Measurements from ENCODE around the gene LRRC14B. TPM values are rescaled to one million over a fixed set of nuclear protein-coding genes. Genes with fewer than 3 reads are reported as not detected.

The LRRC14B gene
- total RNA-seq, 2 donors from 2014 or later = not detected

- WGBS, 2 donors = 82 to 88% methylated on average over 22 of the region's 23 CpGs
- ATAC-seq (no peak), DNase-seq (no peak)
- Histone ChIP-seq H3K27me3 (no peaks in the 10 kb centered on the region), H3K4me3 (no peak overlapping the region), H3K4me1 (no peaks in the 10 kb centered on the region), H3K9me3 (no peaks in the 10 kb centered on the region), H3K27ac (no peak overlapping the region), H3K36me3 (replicated peaks in 1 of 2; ENCODE audit: insufficient read depth in 1 of 2, low read depth in 2 of 2) (no peaks in the 10 kb centered on the region)
- TF ChIP-seq POLR2A (IDR thresholded peaks at IDR 0.05) (no peak), CTCF (IDR thresholded peaks at IDR 0.05) (no peak)
- intact Hi-C loops (cut with DNase I) = no loop called here
These were observed 35.5 kb upstream of the LRRC14B start for GRCh38 chr5:155651-156410.

- intact Hi-C loops (cut with DNase I) = no loop called here
- Histone ChIP-seq H3K27ac (no peak overlapping the region), H3K36me3 (replicated peaks in 1 of 2; ENCODE audit: insufficient read depth in 1 of 2, low read depth in 2 of 2) (no peaks in the 10 kb centered on the region), H3K27me3 (no peaks in the 10 kb centered on the region), H3K4me1 (no peaks in the 10 kb centered on the region), H3K9me3 (no peaks in the 10 kb centered on the region), H3K4me3 (no peak overlapping the region)
- DNase-seq (no peak), ATAC-seq (no peak)
- WGBS, 2 donors = 77 to 81% methylated on average over 16 to 17 of the region's 17 CpGs
- TF ChIP-seq POLR2A (IDR thresholded peaks at IDR 0.05) (no peak), CTCF (IDR thresholded peaks at IDR 0.05) (no peak)
These were observed 34.8 kb upstream of the LRRC14B start for GRCh38 chr5:156411-157072.

GRCh38 chr5:157126-157715 is 34.1 kb upstream of the LRRC14B start:
- Histone ChIP-seq H3K4me1 (no peaks in the 10 kb centered on the region), H3K27ac (no peak overlapping the region), H3K9me3 (no peaks in the 10 kb centered on the region), H3K4me3 (no peak overlapping the region), H3K27me3 (no peaks in the 10 kb centered on the region), H3K36me3 (replicated peaks in 1 of 2; ENCODE audit: insufficient read depth in 1 of 2, low read depth in 2 of 2) (no peaks in the 10 kb centered on the region)
- intact Hi-C loops (cut with DNase I) = no loop called here
- 74 to 79% methylated on average over 12 of the region's 12 CpGs for WGBS, 2 donors
- ATAC-seq (no peak), DNase-seq (no peak)
- TF ChIP-seq CTCF (IDR thresholded peaks at IDR 0.05) = no peak
- no peak for TF ChIP-seq POLR2A (IDR thresholded peaks at IDR 0.05)

- no peak for TF ChIP-seq POLR2A (IDR thresholded peaks at IDR 0.05)
- TF ChIP-seq CTCF (IDR thresholded peaks at IDR 0.05) = no peak
- ATAC-seq (no peak), DNase-seq (no peak)
- H3K27ac ChIP-seq = no peak overlapping the region
- H3K4me3 ChIP-seq = no peak overlapping the region
- intact Hi-C loops (cut with DNase I) = no loop called here
- H3K36me3 ChIP-seq (replicated peaks in 1 of 2; ENCODE audit: insufficient read depth in 1 of 2, low read depth in 2 of 2) = no peaks in the 10 kb centered on the region
- no peaks in the 10 kb centered on the region for H3K4me1 ChIP-seq
- WGBS, 2 donors = 79 to 82% methylated on average over 8 to 11 of the region's 11 CpGs
- no peaks in the 10 kb centered on the region for H3K9me3 ChIP-seq
- H3K27me3 ChIP-seq = no peaks in the 10 kb centered on the region
These were observed 33.5 kb upstream of the LRRC14B start for GRCh38 chr5:157801-158200.

Measured in body of pancreas (tissue), 4 donors.